ENCODE results near the gene CDHR1. TPM values are rescaled to one million over a fixed set of nuclear protein-coding genes. Genes with fewer than 3 reads are reported as not detected.

Gene CDHR1
- total RNA-seq, 3 donors from 2014 or later = 0.15 to 0.66 (median 0.16) TPM

GRCh38 chr10:84224411-84225028, 30.2 kb downstream of the CDHR1 start:
- Histone ChIP-seq H3K4me3 (no peak overlapping the region), H3K36me3 (no peaks in the 10 kb centered on the region), H3K4me1 (no peaks in the 10 kb centered on the region), H3K27me3 (no peaks in the 10 kb centered on the region), H3K9me3 (no peaks in the 10 kb centered on the region), H3K27ac (no peak overlapping the region)
- no peak for TF ChIP-seq POLR2AphosphoS5 (IDR thresholded peaks at IDR 0.05)
- no peak for DNase-seq (ENCODE audit: low spot score in 2 of 2)
- intact Hi-C loops (cut with DNase I; ENCODE audit: low total_unique reads) = no loop called here

GRCh38 chr10:84225427-84226173, 31.3 kb downstream of the CDHR1 start, which contains the start of gene LRIT2:
LRIT2 (minus strand) TSS chr10:84225544; CDS start chr10:84225520, 24 bp downstream.
- H3K36me3 ChIP-seq = no peaks in the 10 kb centered on the region
- H3K4me1 ChIP-seq = no peaks in the 10 kb centered on the region
- intact Hi-C loops (cut with DNase I; ENCODE audit: low total_unique reads) = no loop called here
- TF ChIP-seq CTCF (IDR thresholded peaks at IDR 0.05) = no peak
- TF ChIP-seq POLR2A (IDR thresholded peaks at IDR 0.05) = no peak
- TF ChIP-seq POLR2AphosphoS5 (IDR thresholded peaks at IDR 0.05) = no peak
- no peaks in the 10 kb centered on the region for H3K27me3 ChIP-seq
- no peaks in the 10 kb centered on the region for H3K9me3 ChIP-seq
- no peak within 1 kb of the TSS for H3K4me3 ChIP-seq
- no peak within 1 kb of the TSS for H3K27ac ChIP-seq
- no peak for DNase-seq (ENCODE audit: low spot score in 2 of 2)

GRCh38 chr10:84226616-84227015, 32.3 kb downstream of the CDHR1 start:
- no peaks in the 10 kb centered on the region for H3K27me3 ChIP-seq
- no peak for DNase-seq (ENCODE audit: low spot score in 2 of 2)
- no peak overlapping the region for H3K27ac ChIP-seq
- intact Hi-C loops (cut with DNase I; ENCODE audit: low total_unique reads) = no loop called here
- no peaks in the 10 kb centered on the region for H3K4me1 ChIP-seq
- no peak for TF ChIP-seq POLR2AphosphoS5 (IDR thresholded peaks at IDR 0.05)
- TF ChIP-seq POLR2A (IDR thresholded peaks at IDR 0.05) = no peak
- no peak for TF ChIP-seq CTCF (IDR thresholded peaks at IDR 0.05)
- no peaks in the 10 kb centered on the region for H3K36me3 ChIP-seq
- no peak overlapping the region for H3K4me3 ChIP-seq
- no peaks in the 10 kb centered on the region for H3K9me3 ChIP-seq

- H3K36me3 ChIP-seq = no peaks in the 10 kb centered on the region
- no peak for DNase-seq (ENCODE audit: low spot score in 2 of 2)
- no peak for TF ChIP-seq POLR2AphosphoS5 (IDR thresholded peaks at IDR 0.05)
- no peak for TF ChIP-seq POLR2A (IDR thresholded peaks at IDR 0.05)
- TF ChIP-seq CTCF (IDR thresholded peaks at IDR 0.05) = no peak
- no peak overlapping the region for H3K27ac ChIP-seq
- H3K4me1 ChIP-seq = no peaks in the 10 kb centered on the region
- no peaks in the 10 kb centered on the region for H3K9me3 ChIP-seq
- H3K4me3 ChIP-seq = no peak overlapping the region
- intact Hi-C loops (cut with DNase I; ENCODE audit: low total_unique reads) = no loop called here
- no peaks in the 10 kb centered on the region for H3K27me3 ChIP-seq
Observed at GRCh38 chr10:84227810-84228209, 33.5 kb downstream of the CDHR1 start.

GRCh38 chr10:84230359-84230758, 36.0 kb downstream of the CDHR1 start:
- peak in 1 of 2 donors; percentile 77 for DNase-seq (ENCODE audit: low spot score in 2 of 2)
- intact Hi-C loops (cut with DNase I; ENCODE audit: low total_unique reads) = no loop called here
- Histone ChIP-seq H3K36me3 (no peaks in the 10 kb centered on the region), H3K9me3 (no peaks in the 10 kb centered on the region), H3K27me3 (peaks cover 0 to 6% of the 10 kb centered on the region in 2 donors), H3K4me3 (no peak overlapping the region), H3K4me1 (no peaks in the 10 kb centered on the region), H3K27ac (peak overlapping the region; percentile 44 to 69)
- TF ChIP-seq CTCF (IDR thresholded peaks at IDR 0.05) (no peak), POLR2AphosphoS5 (IDR thresholded peaks at IDR 0.05) (peak in 1 of 3 donors; percentile 51)

Measured in breast epithelium (tissue), 4 donors.